ENCODE data around the gene MME. TPM values are rescaled to one million over a fixed set of nuclear protein-coding genes. Genes with fewer than 3 reads are reported as not detected.

Gene MME
- total and polyA plus RNA-seq, 10 of the 15 experiments (the other 5 are each of a cell fraction or from before 2014, with no cell fraction given), result under 0.01 to 0.23 (median 0.09) TPM; not detected in 3

DNA sequence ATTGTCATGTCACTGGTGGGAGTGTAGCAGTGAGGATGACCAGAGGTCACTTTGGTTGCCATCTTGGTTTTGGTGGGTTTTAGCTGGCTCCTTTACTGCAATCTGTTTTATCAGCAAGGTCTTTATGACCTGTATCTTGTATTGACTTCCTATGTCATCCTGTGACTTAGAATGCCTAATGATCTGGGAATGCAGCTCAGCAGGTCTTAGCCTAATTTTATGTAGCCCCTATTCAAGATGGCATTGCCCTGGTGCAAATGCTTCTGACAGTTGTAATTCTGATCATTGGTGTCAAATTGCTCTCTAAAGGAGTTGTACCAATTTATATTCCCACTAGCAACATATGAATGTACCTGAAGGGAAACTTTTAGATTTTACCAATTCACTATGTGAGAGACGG is 139.0 kb downstream of the MME start:
- H3K4me2 ChIP-seq (ENCODE audit: control insufficient read depth, insufficient read depth), result no peak overlapping the region
- intact Hi-C loops (cut with micrococcal nuclease; ENCODE audit: unreplicated experiment), result no loop called here
- no peak for TF ChIP-seq CBX3 (IDR thresholded peaks at IDR 0.05; ENCODE audit: borderline replicate concordance, low read depth)
- no peaks in the 10 kb centered on the region for H3K9me3 ChIP-seq (replicated peaks; ENCODE audit: control insufficient read depth, insufficient read depth, low read length)
- POLR2A ChIA-PET, result no interaction called here
- H3K36me3 ChIP-seq (ENCODE audit: control insufficient read depth in 2 of 2, insufficient read depth in 2 of 2, low read length in 1 of 2), result no peaks in the 10 kb centered on the region
- DNase-seq (ENCODE audit: low read depth, low spot score), result no peak
- H3K4me1 ChIP-seq (ENCODE audit: control insufficient read depth, insufficient read depth, low read length), result no peaks in the 10 kb centered on the region
- FAIRE-seq, result no peak
- H3K27me3 ChIP-seq (replicated peaks in 1 of 2; ENCODE audit: control insufficient read depth in 2 of 2, insufficient read depth in 2 of 2, low read length in 1 of 2), result no peaks in the 10 kb centered on the region
- RAD21 ChIA-PET (ENCODE audit: unreplicated experiment), result no interaction called here
- H3K9ac ChIP-seq (ENCODE audit: control insufficient read depth, insufficient read depth, low read length), result no peak overlapping the region
- SMC1A ChIA-PET (ENCODE audit: uncharacterized antibody, unreplicated experiment), result no interaction called here
- no peak overlapping the region for H3K27ac ChIP-seq (ENCODE audit: control insufficient read depth, insufficient read depth)
- H2AFZ ChIP-seq (ENCODE audit: control insufficient read depth, low read depth, low read length), result no peak overlapping the region
- H4K20me1 ChIP-seq (ENCODE audit: control insufficient read depth, insufficient read depth), result no peaks in the 10 kb centered on the region
- CTCF ChIA-PET, result no interaction called here
- BruUV-seq (replicated peaks), result no TSS peak
- in situ Hi-C loops (cut with MboI), result no loop called here
- H3K4me3 ChIP-seq, result no peak overlapping the region
- H3K79me2 ChIP-seq (ENCODE audit: control insufficient read depth, insufficient read depth, low read length), result no peaks in the 10 kb centered on the region
- no peak for ATAC-seq
- 4% methylated on average over 1 of the region's 1 CpG for WGBS (ENCODE audit: insufficient coverage, insufficient replicate concordance, low lambda C conversion rate, missing lambda C conversion rate)

DNA sequence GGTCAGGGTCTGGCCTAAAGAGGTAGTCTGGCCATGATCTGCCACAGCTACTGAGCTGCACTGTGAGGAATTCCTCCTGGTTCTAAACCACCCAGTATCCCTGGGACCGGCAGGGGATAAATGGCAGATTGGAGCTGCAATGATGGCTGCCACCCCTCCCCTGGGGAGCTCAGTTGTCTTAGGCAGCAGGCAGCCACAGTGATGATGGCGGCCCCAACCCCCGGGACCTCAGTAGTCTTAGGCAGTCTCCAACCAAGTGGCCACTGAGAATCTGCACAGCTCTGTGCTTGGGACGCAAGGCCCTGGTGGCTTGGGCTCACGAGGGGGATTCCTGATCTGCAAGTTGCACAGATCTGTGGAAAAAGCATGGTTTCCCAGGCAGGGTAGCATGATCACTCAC is 145.3 kb downstream of the MME start:
- Histone ChIP-seq H3K4me2 (ENCODE audit: control insufficient read depth, insufficient read depth) (no peak overlapping the region), H3K27me3 (replicated peaks in 1 of 2; ENCODE audit: control insufficient read depth in 2 of 2, insufficient read depth in 2 of 2, low read length in 1 of 2) (no peaks in the 10 kb centered on the region), H3K79me2 (ENCODE audit: control insufficient read depth, insufficient read depth, low read length) (no peaks in the 10 kb centered on the region), H3K9me3 (replicated peaks; ENCODE audit: control insufficient read depth, insufficient read depth, low read length) (no peaks in the 10 kb centered on the region), H3K4me3 (no peak overlapping the region), H3K27ac (ENCODE audit: control insufficient read depth, insufficient read depth) (no peak overlapping the region), H3K36me3 (ENCODE audit: control insufficient read depth in 2 of 2, insufficient read depth in 2 of 2, low read length in 1 of 2) (no peaks in the 10 kb centered on the region), H4K20me1 (ENCODE audit: control insufficient read depth, insufficient read depth) (no peaks in the 10 kb centered on the region), H3K4me1 (ENCODE audit: control insufficient read depth, insufficient read depth, low read length) (no peaks in the 10 kb centered on the region), H3K9ac (ENCODE audit: control insufficient read depth, insufficient read depth, low read length) (no peak overlapping the region), H2AFZ (ENCODE audit: control insufficient read depth, low read depth, low read length) (no peak overlapping the region)
- SMC1A ChIA-PET (ENCODE audit: uncharacterized antibody, unreplicated experiment), result no interaction called here
- no peak for DNase-seq (ENCODE audit: low read depth, low spot score)
- ATAC-seq, result no peak
- CTCF ChIA-PET, result no interaction called here
- WGBS (ENCODE audit: insufficient coverage, insufficient replicate concordance, low lambda C conversion rate, missing lambda C conversion rate), result 33% methylated on average over 5 of the region's 5 CpGs
- FAIRE-seq, result no peak
- POLR2A ChIA-PET, result no interaction called here
- RAD21 ChIA-PET (ENCODE audit: unreplicated experiment), result no interaction called here
- no TSS peak for BruUV-seq (replicated peaks)
- intact Hi-C loops (cut with micrococcal nuclease; ENCODE audit: unreplicated experiment) (no loop called here), in situ Hi-C loops (cut with MboI) (no loop called here)
- TF ChIP-seq SPI1 (IDR thresholded peaks at IDR 0.05; ENCODE audit: borderline replicate concordance, insufficient read depth, low read depth, low read length) (no peak), MXI1 (IDR thresholded peaks at IDR 0.05; ENCODE audit: low read depth, low read length) (no peak), TCF7 (IDR thresholded peaks at IDR 0.05; ENCODE audit: borderline replicate concordance) (no peak), KLF5 (IDR thresholded peaks at IDR 0.05; ENCODE audit: partially characterized antibody) (no peak), ZNF207 (IDR thresholded peaks at IDR 0.05; ENCODE audit: borderline replicate concordance) (no peak), SUZ12 (IDR thresholded peaks at IDR 0.05; ENCODE audit: unreplicated experiment) (no peak), IRF5 (IDR thresholded peaks at IDR 0.05; ENCODE audit: borderline replicate concordance) (no peak), GABPA (IDR thresholded peaks at IDR 0.05; ENCODE audit: low read depth) (no peak), NR2C2 (IDR thresholded peaks at IDR 0.05; ENCODE audit: borderline replicate concordance, control insufficient read depth, insufficient read length, low read depth) (no peak), RELA (IDR thresholded peaks at IDR 0.05; ENCODE audit: borderline replicate concordance, partially characterized antibody) (no peak)
- TF ChIP-seq, protein P1, sequence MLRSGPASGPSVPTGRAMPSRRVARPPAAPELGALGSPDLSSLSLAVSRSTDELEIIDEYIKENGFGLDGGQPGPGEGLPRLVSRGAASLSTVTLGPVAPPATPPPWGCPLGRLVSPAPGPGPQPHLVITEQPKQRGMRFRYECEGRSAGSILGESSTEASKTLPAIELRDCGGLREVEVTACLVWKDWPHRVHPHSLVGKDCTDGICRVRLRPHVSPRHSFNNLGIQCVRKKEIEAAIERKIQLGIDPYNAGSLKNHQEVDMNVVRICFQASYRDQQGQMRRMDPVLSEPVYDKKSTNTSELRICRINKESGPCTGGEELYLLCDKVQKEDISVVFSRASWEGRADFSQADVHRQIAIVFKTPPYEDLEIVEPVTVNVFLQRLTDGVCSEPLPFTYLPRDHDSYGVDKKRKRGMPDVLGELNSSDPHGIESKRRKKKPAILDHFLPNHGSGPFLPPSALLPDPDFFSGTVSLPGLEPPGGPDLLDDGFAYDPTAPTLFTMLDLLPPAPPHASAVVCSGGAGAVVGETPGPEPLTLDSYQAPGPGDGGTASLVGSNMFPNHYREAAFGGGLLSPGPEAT (IDR thresholded peaks at IDR 0.05; ENCODE audit: low read depth), result no peak

Data from GM12878 (cell line).